ENCODE data around the gene ARNT2.

GRCh38 chr15:80582816-80583423 lies 178.7 kb downstream of the ARNT2 start:
- TF ChIP-seq ZFP30 (CRISPR knock-in tag; IDR thresholded peaks at IDR 0.05) (no peak), OSR1 (CRISPR knock-in tag; IDR thresholded peaks at IDR 0.05) (no peak), ZNF70 (CRISPR knock-in tag; IDR thresholded peaks at IDR 0.05) (no peak), PATZ1 (CRISPR knock-in tag; IDR thresholded peaks at IDR 0.05; ENCODE audit: borderline replicate concordance) (no peak), CREB5 (CRISPR knock-in tag; IDR thresholded peaks at IDR 0.05; ENCODE audit: low read depth) (no peak)
